ENCODE measurements around the gene SEMA3G.

The SEMA3G gene

GRCh38 chr3:52408466-52408865 is 36.4 kb downstream of the SEMA3G start:
- DNase-seq: no peak

GRCh38 chr3:52407779-52408178 is 37.1 kb downstream of the SEMA3G start:
- no peak for DNase-seq

GRCh38 chr3:52406791-52407510 is 38.0 kb downstream of the SEMA3G start:
- DNase-seq: no peak

- DNase-seq: no peak
Observed at GRCh38 chr3:52406231-52406661, 38.7 kb downstream of the SEMA3G start.

GRCh38 chr3:52405601-52406110 is 39.2 kb downstream of the SEMA3G start:
- no peak for DNase-seq

DNA sequence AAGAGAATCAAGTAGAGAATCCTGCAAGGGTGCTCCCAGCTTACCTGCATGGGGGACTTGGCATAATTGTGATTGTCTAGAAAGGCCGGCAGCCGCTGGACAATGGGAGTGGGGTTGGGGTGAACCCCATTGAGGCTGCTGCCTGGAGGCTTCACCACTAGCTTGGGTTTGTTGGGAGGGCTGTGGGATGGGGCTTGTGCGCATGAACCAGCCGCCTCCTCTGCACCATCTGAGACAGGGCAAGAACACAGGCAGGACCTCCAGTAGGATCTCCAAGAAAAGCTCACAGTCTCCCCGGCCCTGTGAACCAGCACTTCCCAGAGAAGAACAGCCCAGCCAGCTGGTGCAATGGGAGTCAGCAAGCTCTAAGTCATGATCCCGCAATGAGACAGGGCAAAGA is 39.8 kb downstream of the SEMA3G start:
- DNase-seq: no peak

- no peak for DNase-seq
Observed at GRCh38 chr3:52404391-52404790, 40.5 kb downstream of the SEMA3G start.

- DNase-seq: no peak
Observed at GRCh38 chr3:52403955-52404354, 40.9 kb downstream of the SEMA3G start.

- DNase-seq: no peak
Observed at GRCh38 chr3:52403271-52403841, 41.5 kb downstream of the SEMA3G start.

GRCh38 chr3:52402706-52403270 is 42.1 kb downstream of the SEMA3G start:
- no peak for DNase-seq

DNA sequence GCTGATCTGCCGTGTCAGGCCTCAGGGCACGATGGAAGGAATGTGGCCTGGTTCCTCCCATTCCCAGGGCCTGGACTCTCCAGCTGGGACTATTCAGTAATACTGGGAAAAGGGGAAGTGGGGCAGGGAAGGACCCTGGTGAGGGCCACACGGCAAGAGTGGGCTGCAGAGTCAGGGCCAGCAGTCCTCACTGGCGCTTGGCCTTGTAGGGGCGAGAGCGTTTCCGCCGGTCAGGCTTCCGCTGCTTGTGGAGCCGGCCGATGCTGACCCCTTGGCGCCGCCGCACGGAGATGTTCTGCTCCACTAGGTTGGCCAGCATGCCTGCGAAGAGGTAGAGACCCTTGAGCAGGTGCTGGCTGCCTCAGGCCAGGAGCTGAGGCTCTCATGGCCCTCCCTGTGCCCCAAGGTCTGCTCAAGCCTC is 42.8 kb downstream of the SEMA3G start:
- no peak for DNase-seq

GRCh38 chr3:52401551-52401950 is 43.4 kb downstream of the SEMA3G start:
- no peak for DNase-seq

GRCh38 chr3:52401021-52401420 is 43.9 kb downstream of the SEMA3G start:
- no peak for DNase-seq

- no peak for DNase-seq
Observed at GRCh38 chr3:52400275-52400793, 44.6 kb downstream of the SEMA3G start.

DNA sequence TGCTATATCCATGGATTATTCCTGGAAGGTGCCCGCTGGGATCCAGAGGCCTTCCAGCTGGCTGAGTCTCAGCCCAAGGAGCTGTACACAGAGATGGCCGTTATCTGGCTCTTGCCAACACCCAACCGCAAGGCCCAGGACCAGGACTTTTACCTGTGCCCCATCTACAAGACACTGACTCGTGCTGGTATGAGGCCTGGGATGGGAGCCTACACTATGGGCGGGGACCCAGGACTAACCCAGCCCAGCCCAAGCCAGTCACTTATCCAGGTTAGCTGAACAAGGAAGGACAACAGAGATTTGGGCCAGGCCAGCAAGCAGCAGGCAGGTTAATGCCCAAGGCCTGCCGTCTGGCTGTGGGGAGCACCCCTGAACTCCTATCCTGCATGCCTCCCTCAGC is 45.3 kb downstream of the SEMA3G start:
- no peak for DNase-seq

DNA sequence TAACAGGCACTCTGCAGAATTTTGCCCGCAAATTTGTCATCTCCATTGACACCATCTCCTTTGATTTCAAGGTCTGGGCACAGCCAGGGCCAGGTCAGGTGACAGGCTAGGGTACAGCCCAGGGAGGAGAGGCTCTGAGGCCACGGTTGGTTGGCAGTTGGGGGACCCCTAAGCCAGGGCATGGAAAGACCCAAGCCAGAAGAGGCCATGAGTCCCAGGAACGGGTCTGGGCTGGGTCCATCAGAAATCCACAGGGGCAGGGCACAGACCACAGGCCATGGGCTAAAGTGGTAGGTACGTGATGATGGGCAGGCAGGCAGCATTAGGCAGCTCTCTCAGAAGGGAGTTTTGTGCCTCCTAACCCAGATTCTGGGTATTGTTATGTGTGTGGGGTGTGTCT is 45.8 kb downstream of the SEMA3G start:
- DNase-seq: no peak

GRCh38 chr3:52398670-52399081 is 46.2 kb downstream of the SEMA3G start:
- DNase-seq: no peak

DNA sequence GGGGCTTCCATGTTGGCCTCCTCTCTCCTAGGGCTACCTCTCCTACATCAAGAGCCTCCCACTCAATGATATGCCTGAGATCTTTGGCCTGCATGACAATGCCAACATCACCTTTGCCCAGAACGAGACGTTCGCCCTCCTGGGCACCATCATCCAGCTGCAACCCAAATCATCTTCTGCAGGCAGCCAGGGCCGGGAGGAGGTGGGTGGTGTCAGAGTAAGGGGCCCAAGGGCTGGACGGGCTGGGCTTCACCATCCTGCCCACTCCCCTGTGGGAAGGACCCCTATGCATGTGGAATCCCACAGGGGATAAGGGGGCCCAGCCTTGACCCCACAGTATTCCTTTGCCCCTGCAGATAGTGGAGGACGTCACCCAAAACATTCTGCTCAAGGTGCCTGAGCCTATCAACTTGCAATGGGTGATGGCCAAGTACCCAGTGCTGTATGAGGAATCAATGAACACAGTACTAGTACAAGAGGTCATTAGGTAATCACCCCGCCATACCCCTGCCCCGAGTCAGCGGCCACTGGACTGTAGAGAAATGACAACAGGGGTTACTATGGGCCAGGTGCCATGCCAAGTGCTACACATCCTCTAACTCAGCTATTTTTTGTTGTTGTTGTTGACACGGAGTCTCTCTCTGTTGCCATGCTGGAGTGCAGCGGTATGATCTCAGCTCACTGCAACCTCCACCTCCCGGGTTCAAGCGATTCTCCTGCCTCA is 47.1 kb downstream of the SEMA3G start:
- DNase-seq: no peak

DNA sequence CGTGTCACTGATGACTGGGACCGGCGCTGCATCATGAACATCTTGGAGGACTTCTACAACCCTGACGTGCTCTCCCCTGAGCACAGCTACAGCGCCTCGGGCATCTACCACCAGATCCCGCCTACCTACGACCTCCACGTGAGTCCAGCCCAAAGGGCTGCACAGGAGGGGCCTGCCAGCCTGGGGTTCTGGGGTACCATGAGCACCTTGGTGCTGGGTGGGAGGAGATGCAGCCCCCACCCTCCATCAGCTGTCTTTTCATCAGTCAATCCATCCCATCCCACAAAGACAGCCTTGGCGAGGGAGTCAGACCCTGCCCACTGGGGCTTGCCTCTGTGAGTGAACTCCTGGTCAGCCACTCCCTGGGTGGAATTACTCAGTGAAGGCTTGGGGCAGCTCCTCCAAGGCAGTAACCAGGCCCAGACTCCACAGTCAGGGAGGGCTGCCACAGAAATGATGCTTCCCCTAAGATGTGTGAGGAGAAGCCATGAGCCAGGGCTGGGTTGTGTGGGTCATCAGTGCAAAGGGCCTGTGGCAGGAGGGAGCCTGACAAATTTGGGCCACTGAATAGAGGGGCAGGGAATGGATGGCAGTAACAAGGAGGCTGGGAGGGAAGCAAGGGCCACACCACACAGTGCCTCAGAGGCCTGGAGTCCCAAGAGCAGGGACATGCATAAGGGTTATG is 47.9 kb downstream of the SEMA3G start:
- no peak for DNase-seq

DNA sequence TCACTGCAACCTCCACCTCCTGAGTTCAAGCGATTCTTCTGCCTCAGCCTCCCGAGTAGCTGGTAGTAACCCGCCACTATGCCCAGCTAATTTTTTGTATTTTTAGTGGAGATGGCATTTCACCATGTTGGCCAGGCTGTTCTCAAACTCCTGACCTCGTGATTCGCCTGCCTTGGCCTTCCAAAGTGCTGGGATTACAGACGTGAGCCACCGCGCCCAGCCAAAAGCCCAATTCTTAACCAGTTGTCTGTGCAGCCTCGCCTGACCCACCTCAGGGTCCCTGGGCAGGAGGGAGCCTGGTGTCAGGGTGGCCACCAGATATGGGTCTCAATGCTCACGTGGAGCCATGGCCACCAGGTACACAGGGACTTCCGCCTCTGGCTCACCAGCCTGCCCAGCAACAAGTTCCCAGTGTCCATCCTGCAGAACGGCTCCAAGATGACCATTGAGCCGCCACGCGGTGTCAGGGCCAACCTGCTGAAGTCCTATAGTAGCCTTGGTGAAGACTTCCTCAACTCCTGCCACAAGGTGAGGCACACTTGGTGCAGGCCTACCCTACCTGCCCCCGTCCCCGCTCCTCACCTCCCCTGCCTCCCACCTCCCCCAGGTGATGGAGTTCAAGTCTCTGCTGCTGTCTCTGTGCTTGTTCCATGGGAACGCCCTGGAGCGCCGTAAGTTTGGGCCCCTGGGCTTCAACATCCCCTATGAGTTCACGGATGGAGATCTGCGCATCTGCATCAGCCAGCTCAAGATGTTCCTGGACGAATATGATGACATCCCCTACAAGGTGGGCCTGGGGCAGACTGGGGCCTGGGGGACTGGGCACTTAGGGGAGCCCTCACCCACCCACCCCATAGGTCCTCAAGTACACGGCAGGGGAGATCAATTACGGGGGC is 48.6 kb downstream of the SEMA3G start:
- DNase-seq: no peak

DNA sequence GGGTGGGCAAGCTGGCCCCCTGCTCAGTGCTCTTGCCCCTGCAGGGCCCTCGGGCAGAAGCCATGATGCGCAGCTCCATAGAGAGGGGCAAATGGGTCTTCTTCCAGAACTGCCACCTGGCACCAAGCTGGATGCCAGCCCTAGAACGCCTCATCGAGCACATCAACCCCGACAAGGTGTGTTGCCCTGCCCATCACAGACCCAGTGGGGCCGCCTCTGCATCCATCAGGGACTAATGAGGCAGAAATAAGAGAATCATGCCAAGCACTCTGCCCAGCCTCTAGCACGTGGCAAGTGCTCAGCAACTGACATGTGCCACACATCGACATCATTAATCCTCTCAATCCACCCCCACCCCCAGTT is 49.4 kb downstream of the SEMA3G start:
- peak; percentile 1 for DNase-seq

Measured in COR-L47 (cell line).